Measurements from ENCODE around the gene FDPS.

FDPS gene

DNA sequence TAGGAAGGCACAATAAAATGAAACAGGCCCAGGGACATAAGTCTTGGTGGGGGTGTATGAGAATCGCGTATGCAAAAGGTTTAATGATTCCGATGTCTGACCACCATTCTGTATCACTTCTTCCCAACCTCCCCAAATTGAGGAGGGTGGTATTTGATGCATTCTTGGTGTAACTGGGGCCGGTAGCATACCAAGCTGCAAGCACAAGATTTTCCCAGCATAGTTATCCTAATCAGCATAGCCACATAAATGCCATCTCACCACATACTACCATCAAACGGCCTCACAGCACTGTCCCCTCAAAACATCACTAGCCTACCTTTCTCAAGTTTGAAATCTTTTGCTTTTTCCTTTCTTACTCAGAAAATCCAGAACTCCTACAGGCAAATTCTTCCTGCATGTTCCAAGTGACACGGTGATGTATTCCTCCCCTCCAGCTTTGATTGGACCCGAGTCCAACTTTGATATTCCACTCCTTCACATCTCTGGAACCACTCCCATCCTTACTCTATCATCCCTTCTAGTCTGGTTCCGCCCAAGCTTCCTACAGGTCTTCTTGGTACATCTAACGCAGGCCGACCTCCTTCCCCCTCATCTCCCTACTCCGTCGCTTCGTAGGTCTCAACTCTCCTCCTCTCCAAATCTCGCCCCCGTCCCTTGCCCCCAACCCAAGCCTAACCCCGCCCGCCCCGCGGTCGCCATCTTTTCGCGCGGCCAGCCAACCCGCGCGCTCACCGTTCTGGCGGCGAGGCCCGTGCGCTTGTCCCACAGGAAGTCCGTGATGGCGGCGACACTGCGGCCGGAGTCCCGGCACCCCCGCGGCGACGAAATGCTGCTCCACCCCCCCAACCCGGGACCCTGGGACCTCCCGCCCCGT lies 36.0 kb upstream of the FDPS start (continued):
- TF ChIP-seq, protein P1, sequence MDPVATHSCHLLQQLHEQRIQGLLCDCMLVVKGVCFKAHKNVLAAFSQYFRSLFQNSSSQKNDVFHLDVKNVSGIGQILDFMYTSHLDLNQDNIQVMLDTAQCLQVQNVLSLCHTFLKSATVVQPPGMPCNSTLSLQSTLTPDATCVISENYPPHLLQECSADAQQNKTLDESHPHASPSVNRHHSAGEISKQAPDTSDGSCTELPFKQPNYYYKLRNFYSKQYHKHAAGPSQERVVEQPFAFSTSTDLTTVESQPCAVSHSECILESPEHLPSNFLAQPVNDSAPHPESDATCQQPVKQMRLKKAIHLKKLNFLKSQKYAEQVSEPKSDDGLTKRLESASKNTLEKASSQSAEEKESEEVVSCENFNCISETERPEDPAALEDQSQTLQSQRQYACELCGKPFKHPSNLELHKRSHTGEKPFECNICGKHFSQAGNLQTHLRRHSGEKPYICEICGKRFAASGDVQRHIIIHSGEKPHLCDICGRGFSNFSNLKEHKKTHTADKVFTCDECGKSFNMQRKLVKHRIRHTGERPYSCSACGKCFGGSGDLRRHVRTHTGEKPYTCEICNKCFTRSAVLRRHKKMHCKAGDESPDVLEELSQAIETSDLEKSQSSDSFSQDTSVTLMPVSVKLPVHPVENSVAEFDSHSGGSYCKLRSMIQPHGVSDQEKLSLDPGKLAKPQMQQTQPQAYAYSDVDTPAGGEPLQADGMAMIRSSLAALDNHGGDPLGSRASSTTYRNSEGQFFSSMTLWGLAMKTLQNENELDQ (tag by site-specific recombination; IDR thresholded peaks at IDR 0.05; ENCODE audit: low read depth), result no peak
- peak; percentile 53 for TF ChIP-seq ZFHX2 (tag by site-specific recombination; conservative IDR thresholded peaks at IDR 0.05)

DNA sequence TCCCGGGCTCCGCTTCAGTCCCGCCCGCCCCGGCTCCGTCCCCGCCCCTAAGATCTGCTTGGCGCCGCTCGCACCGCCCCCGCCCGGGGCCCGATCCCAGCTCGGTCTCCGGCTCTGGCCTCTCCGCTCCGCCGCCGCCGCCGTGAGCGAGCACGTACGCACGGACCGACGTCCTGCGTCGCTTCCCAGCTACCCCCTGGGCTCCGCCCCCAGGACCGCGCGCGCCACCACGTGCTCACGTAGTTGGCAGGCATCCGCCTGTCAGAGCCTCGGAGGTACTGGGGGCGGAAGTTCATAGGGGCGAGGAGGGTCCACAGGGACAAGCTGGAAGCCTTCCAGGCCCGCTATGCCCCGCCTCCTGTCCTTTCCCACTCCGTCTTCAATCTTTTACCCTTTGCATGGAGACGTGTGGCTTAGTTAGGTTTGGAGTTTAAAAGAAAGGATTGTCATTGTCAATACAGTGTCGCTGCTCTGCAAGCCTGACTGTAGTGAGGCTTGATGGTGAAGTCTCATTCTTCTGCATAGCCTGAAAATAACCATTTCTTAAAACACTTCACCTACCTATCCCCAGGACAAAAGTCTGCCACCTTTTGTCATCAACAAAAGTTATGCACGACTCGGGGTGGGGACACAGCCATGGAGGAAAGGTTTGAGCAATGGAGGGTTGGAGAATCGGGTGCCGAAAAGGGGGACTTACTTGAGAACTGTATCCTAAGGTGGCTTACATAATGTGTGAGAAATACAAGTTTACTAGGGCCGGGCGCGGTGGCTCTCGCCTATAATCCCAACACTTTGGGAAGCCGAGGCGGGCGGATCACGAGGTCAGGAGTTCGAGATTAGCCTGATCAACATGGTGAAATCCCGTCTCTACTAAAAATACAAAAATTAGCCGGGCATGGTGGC lies 35.1 kb upstream of the FDPS start, which contains the start of gene CLK2:
CLK2 (minus strand) TSS at position 162 of the 903 bp plus-strand sequence. CDS start 2,527 bp downstream, outside the sequence.
- ChIA-PET POLR2A (interaction anchor here (0.6 to 4.6 kb wide), 24 partner anchors 8 to 666 kb away, joined by 3 to 54 read pairs (median 6); partner anchors contain the start of genes ASH1L, ENTREP3, FDPS and SCAMP3), CTCF (interaction anchor here (0.6 to 5.2 kb wide), 4 partner anchors 14 to 66 kb away, joined by 3 to 45 read pairs (median 4); partner anchors contain the start of gene THBS3)
- peaks cover 16 to 36% of the 10 kb centered on the region in 2 experiments for H3K36me3 ChIP-seq (ENCODE audit: control insufficient read depth in 2 of 2, insufficient read depth in 1 of 2, low read length in 2 of 2)
- peak within 1 kb of the TSS; percentile 71 for H3K27ac ChIP-seq (ENCODE audit: extremely low read depth, low read depth, low read length)
- no peaks in the 10 kb centered on the region for H3K4me1 ChIP-seq (ENCODE audit: control insufficient read depth, insufficient read depth, low read length)
- H3K4me3 ChIP-seq (ENCODE audit: low read depth, low read length), result peak within 1 kb of the TSS; percentile 88
- no peaks in the 10 kb centered on the region for H3K9me3 ChIP-seq (ENCODE audit: control insufficient read depth, insufficient read depth, low read depth, low read length)
- TF ChIP-seq ZNF768 (tag by site-specific recombination; IDR thresholded peaks at IDR 0.05), result no peak
- TF ChIP-seq ZNF175 (tag by site-specific recombination; IDR thresholded peaks at IDR 0.05), result no peak
- peak; percentile 69 for TF ChIP-seq KLF9 (tag by site-specific recombination; IDR thresholded peaks at IDR 0.05; ENCODE audit: low read depth)
- no peak for TF ChIP-seq ZNF48 (tag by site-specific recombination; IDR thresholded peaks at IDR 0.05)
- no peak for TF ChIP-seq YY2 (tag by site-specific recombination; IDR thresholded peaks at IDR 0.05)
- TF ChIP-seq ZSCAN30 (tag by site-specific recombination; IDR thresholded peaks at IDR 0.05), result no peak
- TF ChIP-seq GLIS1 (tag by site-specific recombination; IDR thresholded peaks at IDR 0.05), result peak; percentile 89
- peak; percentile 100 for TF ChIP-seq GLIS2 (tag by site-specific recombination; IDR thresholded peaks at IDR 0.05)
- no peak for TF ChIP-seq ZNF585B (tag by site-specific recombination; IDR thresholded peaks at IDR 0.05)
- TF ChIP-seq, protein P2, sequence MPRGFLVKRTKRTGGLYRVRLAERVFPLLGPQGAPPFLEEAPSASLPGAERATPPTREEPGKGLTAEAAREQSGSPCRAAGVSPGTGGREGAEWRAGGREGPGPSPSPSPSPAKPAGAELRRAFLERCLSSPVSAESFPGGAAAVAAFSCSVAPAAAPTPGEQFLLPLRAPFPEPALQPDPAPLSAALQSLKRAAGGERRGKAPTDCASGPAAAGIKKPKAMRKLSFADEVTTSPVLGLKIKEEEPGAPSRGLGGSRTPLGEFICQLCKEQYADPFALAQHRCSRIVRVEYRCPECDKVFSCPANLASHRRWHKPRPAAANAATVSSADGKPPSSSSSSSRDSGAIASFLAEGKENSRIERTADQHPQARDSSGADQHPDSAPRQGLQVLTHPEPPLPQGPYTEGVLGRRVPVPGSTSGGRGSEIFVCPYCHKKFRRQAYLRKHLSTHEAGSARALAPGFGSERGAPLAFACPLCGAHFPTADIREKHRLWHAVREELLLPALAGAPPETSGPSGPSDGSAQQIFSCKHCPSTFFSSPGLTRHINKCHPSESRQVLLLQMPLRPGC (tag by site-specific recombination; IDR thresholded peaks at IDR 0.05), result no peak
- peak; percentile 21; the same call in 1 of the 2 replicates for TF ChIP-seq KLF8 (tag by site-specific recombination; IDR thresholded peaks at IDR 0.05)
- peak; percentile 50 for TF ChIP-seq ZNF366 (tag by site-specific recombination; conservative IDR thresholded peaks at IDR 0.05)
- peak; percentile 59; the same call in 1 of the 2 replicates for TF ChIP-seq ZNF629 (tag by site-specific recombination; IDR thresholded peaks at IDR 0.05)
- TF ChIP-seq SP3 (tag by site-specific recombination; IDR thresholded peaks at IDR 0.05), result peak; percentile 86
- no peak for TF ChIP-seq ZNF274 (IDR thresholded peaks at IDR 0.05; ENCODE audit: low read length)
- TF ChIP-seq ZNF274 (tag by site-specific recombination; IDR thresholded peaks at IDR 0.05; ENCODE audit: borderline replicate concordance), result no peak
- TF ChIP-seq MYNN (tag by site-specific recombination; IDR thresholded peaks at IDR 0.05; ENCODE audit: borderline replicate concordance), result no peak
- no peak for TF ChIP-seq ZNF169 (tag by site-specific recombination; IDR thresholded peaks at IDR 0.05)
- no peak for TF ChIP-seq EGR2 (tag by site-specific recombination; IDR thresholded peaks at IDR 0.05; ENCODE audit: low read depth)
- TF ChIP-seq, protein P3, sequence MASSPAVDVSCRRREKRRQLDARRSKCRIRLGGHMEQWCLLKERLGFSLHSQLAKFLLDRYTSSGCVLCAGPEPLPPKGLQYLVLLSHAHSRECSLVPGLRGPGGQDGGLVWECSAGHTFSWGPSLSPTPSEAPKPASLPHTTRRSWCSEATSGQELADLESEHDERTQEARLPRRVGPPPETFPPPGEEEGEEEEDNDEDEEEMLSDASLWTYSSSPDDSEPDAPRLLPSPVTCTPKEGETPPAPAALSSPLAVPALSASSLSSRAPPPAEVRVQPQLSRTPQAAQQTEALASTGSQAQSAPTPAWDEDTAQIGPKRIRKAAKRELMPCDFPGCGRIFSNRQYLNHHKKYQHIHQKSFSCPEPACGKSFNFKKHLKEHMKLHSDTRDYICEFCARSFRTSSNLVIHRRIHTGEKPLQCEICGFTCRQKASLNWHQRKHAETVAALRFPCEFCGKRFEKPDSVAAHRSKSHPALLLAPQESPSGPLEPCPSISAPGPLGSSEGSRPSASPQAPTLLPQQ (tag by site-specific recombination; IDR thresholded peaks at IDR 0.05), result peak; percentile 98
- TF ChIP-seq, protein P4, sequence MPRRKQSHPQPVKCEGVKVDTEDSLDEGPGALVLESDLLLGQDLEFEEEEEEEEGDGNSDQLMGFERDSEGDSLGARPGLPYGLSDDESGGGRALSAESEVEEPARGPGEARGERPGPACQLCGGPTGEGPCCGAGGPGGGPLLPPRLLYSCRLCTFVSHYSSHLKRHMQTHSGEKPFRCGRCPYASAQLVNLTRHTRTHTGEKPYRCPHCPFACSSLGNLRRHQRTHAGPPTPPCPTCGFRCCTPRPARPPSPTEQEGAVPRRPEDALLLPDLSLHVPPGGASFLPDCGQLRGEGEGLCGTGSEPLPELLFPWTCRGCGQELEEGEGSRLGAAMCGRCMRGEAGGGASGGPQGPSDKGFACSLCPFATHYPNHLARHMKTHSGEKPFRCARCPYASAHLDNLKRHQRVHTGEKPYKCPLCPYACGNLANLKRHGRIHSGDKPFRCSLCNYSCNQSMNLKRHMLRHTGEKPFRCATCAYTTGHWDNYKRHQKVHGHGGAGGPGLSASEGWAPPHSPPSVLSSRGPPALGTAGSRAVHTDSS (tag by site-specific recombination; IDR thresholded peaks at IDR 0.05), result no peak
- no peak for TF ChIP-seq KLF1 (tag by site-specific recombination; IDR thresholded peaks at IDR 0.05)
- TF ChIP-seq ZXDB (tag by site-specific recombination; IDR thresholded peaks at IDR 0.05), result peak; percentile 54; the same call in 1 of the 2 replicates
- no peak for TF ChIP-seq ZNF24 (tag by site-specific recombination; IDR thresholded peaks at IDR 0.05)
- peak; percentile 15; the same call in 1 of the 2 replicates for TF ChIP-seq ZNF561 (tag by site-specific recombination; IDR thresholded peaks at IDR 0.05; ENCODE audit: borderline replicate concordance)
- TF ChIP-seq, protein P5, sequence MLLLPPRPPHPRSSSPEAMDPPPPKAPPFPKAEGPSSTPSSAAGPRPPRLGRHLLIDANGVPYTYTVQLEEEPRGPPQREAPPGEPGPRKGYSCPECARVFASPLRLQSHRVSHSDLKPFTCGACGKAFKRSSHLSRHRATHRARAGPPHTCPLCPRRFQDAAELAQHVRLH (tag by site-specific recombination; IDR thresholded peaks at IDR 0.05), result peak; percentile 90

All from HEK293 (cell line).